NCI-H128 (cell line): Measurements from ENCODE around the gene MAFF.
"Not testable (repeated sequence)": the region's sequence is repeated elsewhere in the genome, so short reads cannot be mapped to it uniquely, and the experiment has no call there.

ENCODE experiments used
- DNase-seq: peaks from one replicate; lab custom pipeline; 2025; ENCODE audit not compliant: unreplicated experiment; lab: John Stamatoyannopoulos, UW

The MAFF gene

GRCh38 chr22:38223289-38223960 lies 21.6 kb downstream of the MAFF start:
- no peak for DNase-seq

- DNase-seq: no peak
These were observed 25.3 kb downstream of the MAFF start for GRCh38 chr22:38226853-38227649.

GRCh38 chr22:38228326-38228872 lies 26.6 kb downstream of the MAFF start:
- no peak for DNase-seq

DNA sequence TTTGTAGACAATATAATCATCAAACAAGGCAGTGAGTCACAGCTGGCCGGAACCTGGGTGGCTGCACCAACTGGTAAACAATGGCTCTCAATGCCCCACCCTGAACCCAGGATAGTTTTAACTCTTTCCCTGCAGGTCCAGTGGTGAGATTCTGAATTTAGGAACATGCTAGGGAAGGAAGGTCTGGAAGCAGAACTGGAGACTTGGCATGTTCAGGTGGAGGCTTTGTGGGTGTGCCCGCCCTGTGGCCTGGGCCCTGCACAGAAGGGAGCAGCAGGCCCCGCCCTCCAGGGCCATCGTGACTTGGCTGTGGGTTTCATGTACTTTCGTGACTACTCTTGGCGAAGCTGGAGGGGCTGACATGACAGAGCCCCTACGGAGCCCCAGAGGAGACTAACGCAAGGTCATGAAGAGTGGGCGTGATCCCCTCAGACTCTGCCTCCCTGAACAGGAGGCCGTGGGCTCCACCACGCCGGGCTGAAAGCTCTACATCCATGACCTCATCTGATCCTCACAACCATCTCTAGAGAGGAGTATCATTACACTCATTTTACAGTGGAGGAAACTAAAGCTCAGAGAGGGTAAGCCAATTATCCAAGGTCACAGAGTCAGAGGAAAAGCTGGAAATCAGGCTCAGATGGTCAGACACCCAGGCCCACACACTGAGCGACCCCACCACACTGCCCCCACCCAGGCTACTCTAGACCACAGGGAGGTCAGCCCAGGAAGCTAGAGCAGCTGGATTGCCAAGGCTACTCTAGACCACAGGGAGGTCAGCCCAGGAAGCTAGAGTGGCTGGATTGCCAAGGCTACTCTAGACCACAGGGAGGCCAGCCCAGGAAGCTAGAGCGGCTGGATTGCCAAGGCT lies 27.3 kb downstream of the MAFF start:
- no peak for DNase-seq

GRCh38 chr22:38230108-38230825 lies 28.5 kb downstream of the MAFF start:
- DNase-seq: no peak

DNA sequence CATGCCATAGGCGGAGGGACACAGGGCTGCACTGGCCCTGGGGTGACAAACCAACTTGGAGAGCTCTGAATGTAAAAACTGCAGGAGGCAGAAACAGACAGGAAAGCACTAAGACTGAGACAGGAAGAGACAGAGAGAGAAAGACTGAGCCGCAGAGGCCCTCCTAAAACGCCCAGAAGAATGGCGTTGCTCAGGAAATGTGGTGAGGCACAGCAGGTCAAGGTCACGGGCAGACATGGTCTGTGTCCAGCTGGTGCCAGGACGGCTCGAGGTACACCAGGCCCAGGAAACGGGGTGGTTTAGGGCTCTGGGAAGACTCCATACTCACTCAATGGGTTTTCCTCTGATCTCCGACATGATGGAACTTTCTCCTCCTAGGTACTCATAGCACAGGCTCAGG lies 29.1 kb downstream of the MAFF start:
- DNase-seq: no peak

GRCh38 chr22:38232196-38232595 lies 30.4 kb downstream of the MAFF start:
- no peak for DNase-seq

DNA sequence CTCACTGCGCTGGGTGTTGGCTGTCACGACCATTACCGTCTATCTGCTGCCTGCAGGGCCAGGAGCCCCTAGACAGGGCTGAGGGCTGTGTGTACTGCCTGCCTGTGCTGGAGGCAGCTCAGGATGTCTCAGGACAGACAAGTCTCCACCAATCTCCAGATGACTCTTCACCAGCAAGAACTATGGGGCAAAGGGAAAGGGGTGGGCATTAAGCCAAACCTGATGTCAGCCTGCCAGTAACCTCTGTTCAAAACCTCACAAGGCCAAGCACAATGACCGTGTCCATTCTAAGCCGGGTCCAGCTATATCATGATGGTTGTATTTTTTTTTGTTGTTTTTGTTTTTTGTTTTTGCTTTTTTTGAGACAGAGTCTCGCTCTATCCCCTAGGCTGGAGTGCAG lies 31.6 kb downstream of the MAFF start:
- no peak for DNase-seq

GRCh38 chr22:38233856-38234255 lies 32.1 kb downstream of the MAFF start:
- not testable (repeated sequence) for DNase-seq

- no peak for DNase-seq
These were observed 33.6 kb downstream of the MAFF start for GRCh38 chr22:38235240-38235850.

DNA sequence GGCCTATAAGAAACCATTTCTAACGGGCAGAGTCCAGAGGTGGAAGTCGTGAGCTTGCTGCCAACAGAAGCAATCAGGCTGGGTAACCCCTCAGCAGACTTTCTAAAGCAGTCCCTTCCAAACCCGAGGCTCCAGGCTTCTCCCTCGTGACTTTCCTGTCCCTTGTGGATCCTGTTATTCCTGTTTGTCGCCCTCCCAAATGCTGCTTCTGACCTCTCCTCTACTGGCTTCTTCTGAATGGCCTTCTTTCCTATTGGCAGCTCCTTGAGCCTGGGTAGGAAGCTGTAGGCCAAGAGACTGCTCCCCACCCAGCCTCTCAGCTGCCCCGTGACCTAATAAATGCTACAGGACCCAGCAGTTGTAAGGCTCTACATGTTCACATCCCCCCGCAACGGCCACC lies 35.0 kb downstream of the MAFF start:
- no peak for DNase-seq

- no peak for DNase-seq
These were observed 36.8 kb downstream of the MAFF start for GRCh38 chr22:38238519-38239071.

DNA sequence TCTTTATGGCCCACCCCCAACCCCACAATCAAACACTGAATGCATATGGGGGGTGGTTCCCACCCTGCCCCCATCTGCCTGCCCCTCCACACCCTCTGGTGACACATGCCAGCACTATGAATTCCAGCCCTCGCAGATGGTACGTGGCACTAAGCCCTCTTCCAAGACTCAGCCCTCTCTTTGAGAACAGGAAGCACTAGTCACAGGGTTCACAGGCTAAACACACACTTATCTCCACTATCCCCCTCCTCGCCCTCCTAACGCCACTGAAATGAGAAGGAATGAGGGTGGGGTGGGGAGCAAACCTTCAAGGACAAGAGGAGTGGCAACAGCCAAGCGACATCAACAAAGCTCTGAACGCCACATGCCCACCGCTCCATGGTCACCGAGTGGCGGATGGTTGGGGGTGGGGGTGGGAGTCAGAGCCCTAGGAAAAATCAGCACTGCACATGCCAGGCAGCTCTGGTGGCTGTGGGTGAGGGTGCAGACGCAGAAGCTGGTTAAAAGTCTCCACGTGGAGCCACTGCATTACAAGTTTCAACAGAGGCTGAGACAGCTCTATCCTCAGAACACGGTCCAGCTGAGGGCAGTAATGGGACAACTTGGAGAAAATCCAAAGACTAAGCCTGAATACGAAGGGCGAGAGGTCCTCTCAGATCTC lies 37.4 kb downstream of the MAFF start:
- no peak for DNase-seq

GRCh38 chr22:38240734-38241252 lies 39.0 kb downstream of the MAFF start:
- DNase-seq: no peak

GRCh38 chr22:38243007-38243765 lies 41.4 kb downstream of the MAFF start:
- DNase-seq: peak; percentile 63

DNA sequence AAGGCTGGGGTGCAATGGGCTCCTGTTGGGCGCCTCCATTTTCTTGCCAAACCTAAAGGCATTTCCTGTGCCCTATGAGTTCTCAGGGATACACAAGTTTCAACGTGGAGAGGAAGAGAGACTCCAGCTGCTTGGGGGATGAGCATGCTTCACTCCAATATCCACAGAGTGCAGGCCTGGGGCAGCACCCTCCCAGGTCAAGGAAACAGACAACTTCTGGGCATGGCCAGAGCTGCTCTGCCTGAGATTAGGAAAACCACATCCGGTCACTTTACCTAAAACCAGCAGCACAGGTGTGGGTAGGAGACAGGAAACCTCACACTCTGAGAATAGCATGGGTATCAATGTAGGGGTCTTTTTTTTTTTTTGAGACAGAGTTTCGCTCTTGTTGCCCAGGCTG lies 42.3 kb downstream of the MAFF start:
- no peak for DNase-seq

GRCh38 chr22:38246046-38246658 lies 44.4 kb downstream of the MAFF start:
- DNase-seq: no peak

DNA sequence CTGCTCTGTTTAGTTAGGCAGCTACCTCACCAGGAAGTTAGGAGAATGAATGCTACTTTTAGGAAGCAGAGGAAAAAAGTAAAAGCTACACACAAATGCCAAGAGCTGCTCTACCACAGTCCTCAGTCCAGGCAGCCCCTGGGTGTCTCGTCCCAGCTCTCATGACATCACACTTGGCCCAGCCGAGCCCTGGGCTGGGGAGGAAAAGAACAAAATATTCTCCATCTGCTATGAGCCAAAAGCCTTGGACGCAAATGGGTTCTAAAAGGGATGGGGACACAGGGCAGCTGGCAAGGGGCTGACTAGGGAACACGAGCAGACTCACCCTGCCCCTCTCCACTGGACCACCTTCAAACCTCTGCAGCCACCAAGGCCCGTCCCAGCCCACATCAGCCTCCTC lies 44.9 kb downstream of the MAFF start:
- DNase-seq: no peak
